SK-N-SH (cell line): Measurements from ENCODE around the gene HINT2. TPM values are rescaled to one million over a fixed set of nuclear protein-coding genes. Genes with fewer than 3 reads are reported as not detected.

Experiments
- CTCF ChIA-PET: fragments of 300-600, 350-600 bp; formaldehyde crosslinking; extraction: SDS; loops from one replicate; lab custom pipeline; 2021; lab: Yijun Ruan, JAX
- POLR2A ChIA-PET: fragments of 350-600 bp; sonication (Branson Sonifier 250); formaldehyde crosslinking; extraction: SDS; loops from one replicate; lab custom pipeline; 2020; ENCODE audit warnings: antibody characterized with exemption, inconsistent platforms; lab: Yijun Ruan, JAX
- DNase-seq: peaks from one replicate; pipeline ENCODE4 v3.0.0; 2012
- H2AFZ ChIP-seq: fragments of 200-600 bp; sonication (generic); 2 replicates; pipeline ENCODE4 v1.8.1; 2016; ENCODE audit warnings: antibody characterized with exemption, mild to moderate bottlenecking, low read depth
- H3F3A ChIP-seq: fragments of 200-600 bp; sonication (generic); replicated peaks from 2 replicates; pipeline ENCODE3; 2016; ENCODE audit warnings: antibody characterized with exemption, mild to moderate bottlenecking; ENCODE audit not compliant: insufficient read depth
- H3K27ac ChIP-seq, 2 experiments: fragments of 200-500 bp in 1 of 2; fragments of 200-600 bp in 1 of 2; sonication (Bioruptor generic) in 1 of 2; sonication (generic), shearing (Covaris generic) in 1 of 2; 2 replicates each; pipeline versions ENCODE4 v1.5.1 to v1.6.1; 2014 to 2016; ENCODE audit warnings: low read depth in 2 of 2, inconsistent platforms in 1 of 2, low read length in 1 of 2, mild to moderate bottlenecking in 1 of 2, mixed read lengths in 1 of 2
- H3K27me3 ChIP-seq: fragments of 200-600 bp; sonication (generic), shearing (Covaris generic); 2 replicates; pipeline ENCODE4 v1.6.1; 2016; ENCODE audit warnings: mixed run types; ENCODE audit not compliant: insufficient read depth
- H3K36me3 ChIP-seq, 2 experiments: fragments of 200-500 bp in 1 of 2; fragments of 200-600 bp in 1 of 2; sonication (Bioruptor generic) in 1 of 2; sonication (generic) in 1 of 2; replicated peaks in 1 of 2; 2 replicates each; pipeline versions ENCODE3 to v1.5.1; 2014 to 2016; ENCODE audit warnings: low read length in 1 of 2, mild to moderate bottlenecking in 1 of 2; ENCODE audit not compliant: insufficient read depth in 2 of 2, control insufficient read depth in 1 of 2
- H3K4me1 ChIP-seq, 2 experiments: fragments of 200-500 bp in 1 of 2; fragments of 200-600 bp in 1 of 2; sonication (Bioruptor generic) in 1 of 2; sonication (generic), shearing (Covaris generic) in 1 of 2; 2 replicates each; pipeline versions ENCODE4 v1.5.1 to v1.6.1; 2014 to 2016; ENCODE audit warnings: low read depth in 1 of 2, low read length in 1 of 2, mixed run types in 1 of 2; ENCODE audit not compliant: insufficient read depth in 2 of 2, control insufficient read depth in 1 of 2
- H3K4me2 ChIP-seq: fragments of 200-600 bp; sonication (generic), shearing (Covaris generic); 2 replicates; pipeline ENCODE4 v1.6.1; 2017; ENCODE audit warnings: mixed run types
- H3K4me3 ChIP-seq, 2 experiments: fragments of 200-500 bp in 1 of 2; fragments of 200-600 bp in 1 of 2; sonication (Bioruptor generic) in 1 of 2; sonication (generic), shearing (Covaris generic) in 1 of 2; 2 replicates each; pipeline versions ENCODE4 v1.5.1 to v1.8.1; 2014 to 2016; ENCODE audit warnings: low read depth in 2 of 2, inconsistent platforms in 1 of 2, low read length in 1 of 2, mild to moderate bottlenecking in 1 of 2, mixed read lengths in 1 of 2, moderate library complexity in 1 of 2
- H3K79me2 ChIP-seq: fragments of 200-600 bp; sonication (generic); 2 replicates; pipeline ENCODE4 v1.8.1; 2017; ENCODE audit warnings: mild to moderate bottlenecking; ENCODE audit not compliant: insufficient read depth
- H3K9ac ChIP-seq: fragments of 200-600 bp; sonication (generic); 2 replicates; pipeline ENCODE4 v1.6.1; 2017; ENCODE audit warnings: mixed run types
- H3K9me2 ChIP-seq: fragments of 200-600 bp; sonication (generic); 2 replicates; pipeline ENCODE4 v1.6.1; 2017; ENCODE audit warnings: mixed run types
- H3K9me3 ChIP-seq: fragments of 200-600 bp; sonication (generic); 2 replicates; pipeline ENCODE4 v1.6.1; 2017; ENCODE audit warnings: mixed run types, mild to moderate bottlenecking, moderate library complexity
- H4K20me1 ChIP-seq: fragments of 200-600 bp; sonication (generic); 2 replicates; pipeline ENCODE4 v1.6.1; 2017; ENCODE audit warnings: mild to moderate bottlenecking, mixed run types; ENCODE audit not compliant: insufficient read depth
- CHD2 ChIP-seq: fragments of 150-350 bp; IDR thresholded peaks from 2 replicates; pipeline ENCODE4 v1.6.1; 2018; ENCODE audit warnings: low read length; ENCODE audit not compliant: partially characterized antibody
- ELF1 ChIP-seq: IDR thresholded peaks from 2 replicates; pipeline ENCODE4 v1.4.0; 2012
- EZH2phosphoT487 ChIP-seq: fragments of 200-600 bp; sonication (generic); IDR thresholded peaks from 2 replicates; pipeline ENCODE4 v1.6.1; 2017; ENCODE audit warnings: low read depth, mixed run types, mild to moderate bottlenecking, antibody characterized with exemption, moderate library complexity, borderline replicate concordance
- FOSL2 ChIP-seq: IDR thresholded peaks from 2 replicates; pipeline ENCODE4 v1.4.0; 2012; ENCODE audit warnings: low read depth, mild to moderate bottlenecking, moderate library complexity, borderline replicate concordance
- FOXJ3 ChIP-seq: sonication (generic); formaldehyde crosslinking; IDR thresholded peaks from 2 replicates; pipeline ENCODE4 v1.5.1; 2020; ENCODE audit warnings: mild to moderate bottlenecking, missing genetic modification reagents
- JUND ChIP-seq: IDR thresholded peaks from 2 replicates; pipeline ENCODE4 v1.4.0; 2012
- NFIC ChIP-seq: IDR thresholded peaks from 2 replicates; pipeline ENCODE4 v1.4.0; 2012; ENCODE audit warnings: borderline replicate concordance
- RAD21 ChIP-seq: IDR thresholded peaks from 2 replicates; pipeline ENCODE4 v1.6.1; 2012; ENCODE audit warnings: mild to moderate bottlenecking, low read length
- RXRA ChIP-seq: IDR thresholded peaks from 2 replicates; pipeline ENCODE4 v1.4.0; 2012; ENCODE audit warnings: low read depth, mild to moderate bottlenecking, borderline replicate concordance
- SIN3A ChIP-seq: IDR thresholded peaks from 2 replicates; pipeline ENCODE4 v1.6.1; 2012; ENCODE audit warnings: low read depth, mild to moderate bottlenecking, low read length, moderate library complexity, borderline replicate concordance
- TAF1 ChIP-seq: IDR thresholded peaks from 2 replicates; pipeline ENCODE4 v1.6.1; 2012; ENCODE audit warnings: low read depth, mild to moderate bottlenecking, low read length, moderate library complexity, borderline replicate concordance
- TCF12 ChIP-seq: IDR thresholded peaks from 2 replicates; pipeline ENCODE4 v1.4.0; 2012
- WGBS: methylation state at CpG from one replicate; pipeline ENCODE4 v1.1.6; 2017; ENCODE audit warnings: low lambda C conversion rate; 5-methylcytosine and 5-hydroxymethylcytosine counted together
- polyA plus RNA-seq, 3 experiments: library from polyadenylated mRNA; depleted of rRNA; stranded (reverse); fragments of >200 nt; gene quantifications; 2 replicates each; pipeline ENCODE4 v1.2.3, GENCODE V29; 2012
- TF ChIP-seq, protein P1 (sequence below): IDR thresholded peaks from 2 replicates; pipeline ENCODE4; 2012
- TF ChIP-seq, protein P2 (sequence below): IDR thresholded peaks from 2 replicates; pipeline ENCODE4 v1.6.1; 2012; ENCODE audit warnings: mild to moderate bottlenecking, low read depth, low read length, moderate library complexity
- TF ChIP-seq, protein P3 (sequence below): fragments of 200-600 bp; sonication (generic); IDR thresholded peaks from 2 replicates; pipeline ENCODE4 v1.6.1; 2017; ENCODE audit warnings: antibody characterized with exemption, mild to moderate bottlenecking, moderate library complexity
- TF ChIP-seq, protein P4 (sequence below): IDR thresholded peaks from 2 replicates; pipeline ENCODE4 v1.4.0; 2012; ENCODE audit warnings: low read depth

HINT2 gene
- polyA plus RNA-seq, 1 of the 3 experiments (the other 2 are of a cell fraction): 57.2 TPM

DNA sequence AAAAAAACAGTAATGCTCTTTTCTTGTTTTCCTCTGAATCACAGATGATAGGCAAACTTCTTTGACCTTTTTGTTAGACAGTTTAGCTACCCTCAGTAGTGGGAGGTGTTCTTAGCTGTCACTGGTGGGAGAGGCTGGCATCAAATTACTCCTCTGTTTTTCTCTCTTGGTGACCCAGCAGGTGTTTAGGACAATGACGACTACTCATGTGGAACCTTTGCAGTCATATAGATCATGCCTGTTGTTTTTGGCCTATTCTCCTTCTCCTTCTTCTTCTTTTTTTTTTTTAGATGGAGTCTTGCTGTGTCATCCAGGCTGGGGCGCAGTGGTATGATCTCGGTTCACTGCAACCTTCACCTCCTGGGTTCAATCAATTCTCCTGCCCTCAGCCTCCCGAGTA, 38.8 kb downstream of the HINT2 start:
- TF ChIP-seq TAF1 (no peak), RAD21 (no peak), FOSL2 (no peak), RXRA (no peak), EZH2phosphoT487 (no peak), TCF12 (no peak), ELF1 (no peak), JUND (no peak), FOXJ3 (CRISPR knock-in tag) (no peak), CHD2 (no peak), SIN3A (no peak), NFIC (no peak)
- TF ChIP-seq, protein P1, sequence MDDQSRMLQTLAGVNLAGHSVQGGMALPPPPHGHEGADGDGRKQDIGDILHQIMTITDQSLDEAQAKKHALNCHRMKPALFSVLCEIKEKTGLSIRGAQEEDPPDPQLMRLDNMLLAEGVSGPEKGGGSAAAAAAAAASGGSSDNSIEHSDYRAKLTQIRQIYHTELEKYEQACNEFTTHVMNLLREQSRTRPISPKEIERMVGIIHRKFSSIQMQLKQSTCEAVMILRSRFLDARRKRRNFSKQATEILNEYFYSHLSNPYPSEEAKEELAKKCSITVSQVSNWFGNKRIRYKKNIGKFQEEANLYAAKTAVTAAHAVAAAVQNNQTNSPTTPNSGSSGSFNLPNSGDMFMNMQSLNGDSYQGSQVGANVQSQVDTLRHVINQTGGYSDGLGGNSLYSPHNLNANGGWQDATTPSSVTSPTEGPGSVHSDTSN: no peak
- TF ChIP-seq, protein P2, sequence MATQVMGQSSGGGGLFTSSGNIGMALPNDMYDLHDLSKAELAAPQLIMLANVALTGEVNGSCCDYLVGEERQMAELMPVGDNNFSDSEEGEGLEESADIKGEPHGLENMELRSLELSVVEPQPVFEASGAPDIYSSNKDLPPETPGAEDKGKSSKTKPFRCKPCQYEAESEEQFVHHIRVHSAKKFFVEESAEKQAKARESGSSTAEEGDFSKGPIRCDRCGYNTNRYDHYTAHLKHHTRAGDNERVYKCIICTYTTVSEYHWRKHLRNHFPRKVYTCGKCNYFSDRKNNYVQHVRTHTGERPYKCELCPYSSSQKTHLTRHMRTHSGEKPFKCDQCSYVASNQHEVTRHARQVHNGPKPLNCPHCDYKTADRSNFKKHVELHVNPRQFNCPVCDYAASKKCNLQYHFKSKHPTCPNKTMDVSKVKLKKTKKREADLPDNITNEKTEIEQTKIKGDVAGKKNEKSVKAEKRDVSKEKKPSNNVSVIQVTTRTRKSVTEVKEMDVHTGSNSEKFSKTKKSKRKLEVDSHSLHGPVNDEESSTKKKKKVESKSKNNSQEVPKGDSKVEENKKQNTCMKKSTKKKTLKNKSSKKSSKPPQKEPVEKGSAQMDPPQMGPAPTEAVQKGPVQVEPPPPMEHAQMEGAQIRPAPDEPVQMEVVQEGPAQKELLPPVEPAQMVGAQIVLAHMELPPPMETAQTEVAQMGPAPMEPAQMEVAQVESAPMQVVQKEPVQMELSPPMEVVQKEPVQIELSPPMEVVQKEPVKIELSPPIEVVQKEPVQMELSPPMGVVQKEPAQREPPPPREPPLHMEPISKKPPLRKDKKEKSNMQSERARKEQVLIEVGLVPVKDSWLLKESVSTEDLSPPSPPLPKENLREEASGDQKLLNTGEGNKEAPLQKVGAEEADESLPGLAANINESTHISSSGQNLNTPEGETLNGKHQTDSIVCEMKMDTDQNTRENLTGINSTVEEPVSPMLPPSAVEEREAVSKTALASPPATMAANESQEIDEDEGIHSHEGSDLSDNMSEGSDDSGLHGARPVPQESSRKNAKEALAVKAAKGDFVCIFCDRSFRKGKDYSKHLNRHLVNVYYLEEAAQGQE: no peak
- TF ChIP-seq, protein P3, sequence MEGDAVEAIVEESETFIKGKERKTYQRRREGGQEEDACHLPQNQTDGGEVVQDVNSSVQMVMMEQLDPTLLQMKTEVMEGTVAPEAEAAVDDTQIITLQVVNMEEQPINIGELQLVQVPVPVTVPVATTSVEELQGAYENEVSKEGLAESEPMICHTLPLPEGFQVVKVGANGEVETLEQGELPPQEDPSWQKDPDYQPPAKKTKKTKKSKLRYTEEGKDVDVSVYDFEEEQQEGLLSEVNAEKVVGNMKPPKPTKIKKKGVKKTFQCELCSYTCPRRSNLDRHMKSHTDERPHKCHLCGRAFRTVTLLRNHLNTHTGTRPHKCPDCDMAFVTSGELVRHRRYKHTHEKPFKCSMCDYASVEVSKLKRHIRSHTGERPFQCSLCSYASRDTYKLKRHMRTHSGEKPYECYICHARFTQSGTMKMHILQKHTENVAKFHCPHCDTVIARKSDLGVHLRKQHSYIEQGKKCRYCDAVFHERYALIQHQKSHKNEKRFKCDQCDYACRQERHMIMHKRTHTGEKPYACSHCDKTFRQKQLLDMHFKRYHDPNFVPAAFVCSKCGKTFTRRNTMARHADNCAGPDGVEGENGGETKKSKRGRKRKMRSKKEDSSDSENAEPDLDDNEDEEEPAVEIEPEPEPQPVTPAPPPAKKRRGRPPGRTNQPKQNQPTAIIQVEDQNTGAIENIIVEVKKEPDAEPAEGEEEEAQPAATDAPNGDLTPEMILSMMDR: no peak
- TF ChIP-seq, protein P4, sequence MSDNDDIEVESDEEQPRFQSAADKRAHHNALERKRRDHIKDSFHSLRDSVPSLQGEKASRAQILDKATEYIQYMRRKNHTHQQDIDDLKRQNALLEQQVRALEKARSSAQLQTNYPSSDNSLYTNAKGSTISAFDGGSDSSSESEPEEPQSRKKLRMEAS: no peak
- Histone ChIP-seq H3K27me3 (no peaks in the 10 kb centered on the region), H3K9me2 (no peaks in the 10 kb centered on the region), H3K9me3 (no peaks in the 10 kb centered on the region), H4K20me1 (no peaks in the 10 kb centered on the region), H3K4me1 (peaks cover 2 to 4% of the 10 kb centered on the region in 2 experiments; a peak in 3 of 4 replicates), H2AFZ (no peak overlapping the region), H3K9ac (no peak overlapping the region), H3K79me2 (no peaks in the 10 kb centered on the region), H3K27ac (no peak overlapping the region), H3K36me3 (no peaks in the 10 kb centered on the region), H3F3A (no peaks in the 10 kb centered on the region), H3K4me2 (no peak overlapping the region), H3K4me3 (no peak overlapping the region)
- WGBS: 94% methylated on average over 4 of the region's 4 CpGs
- DNase-seq: no peak
- ChIA-PET CTCF (interaction anchor here (1.3 to 3.3 kb wide), 5 partner anchors 14 to 169 kb away, joined by 3 to 16 read pairs (median 6); no protein-coding TSS in a partner anchor), POLR2A (no interaction called here)
